OCI-LY7 (cell line): ENCODE data around the gene BRD7. TPM values are rescaled to one million over a fixed set of nuclear protein-coding genes. Genes with fewer than 3 reads are reported as not detected.

ENCODE experiments used
- BruUV-seq: library from RNA; stranded (reverse); fragments of 400-500 nt; replicated peaks from 2 replicates; lab custom pipeline; 2021; lab: Mats Ljungman, UMichigan
- CTCF ChIA-PET: fragments of 300-600 bp; sonication (Branson Sonifier 250); formaldehyde crosslinking; loops from one replicate; lab custom pipeline; 2022; ENCODE audit warnings: antibody characterized with exemption; ENCODE audit not compliant: unreplicated experiment; lab: Charles Lee
- POLR2A ChIA-PET: fragments of 300-600 bp; sonication (Branson Sonifier 250); formaldehyde crosslinking; loops from one replicate; lab custom pipeline; 2022; ENCODE audit warnings: antibody characterized with exemption; lab: Charles Lee
- DNase-seq: peaks from one replicate; pipeline ENCODE4 v3.0.0-alpha.2; 2015; ENCODE audit warnings: low spot score
- H2AFZ ChIP-seq: fragments of 200-600 bp; sonication (generic), shearing (Covaris generic); 2 replicates; pipeline ENCODE4 v1.6.1; 2014; ENCODE audit warnings: mild to moderate bottlenecking, antibody characterized with exemption, low read length, moderate library complexity
- H3K27ac ChIP-seq: fragments of 200-600 bp; sonication (generic); 2 replicates; pipeline ENCODE4 v1.5.1; 2014; ENCODE audit warnings: mixed run types, low read depth, mild to moderate bottlenecking, moderate library complexity, low read length, inconsistent platforms; ENCODE audit not compliant: poor library complexity, severe bottlenecking
- H3K36me3 ChIP-seq: fragments of 200-600 bp; sonication (generic); 2 replicates; pipeline ENCODE4 v1.6.1; 2014; ENCODE audit warnings: mild to moderate bottlenecking, antibody characterized with exemption, low read length, moderate library complexity, mixed read lengths; ENCODE audit not compliant: insufficient read depth
- H3K4me1 ChIP-seq: fragments of 200-600 bp; sonication (generic); 2 replicates; pipeline ENCODE4 v1.5.1; 2014; ENCODE audit warnings: mild to moderate bottlenecking, low read length; ENCODE audit not compliant: insufficient read depth, poor library complexity, severe bottlenecking
- H3K4me2 ChIP-seq: fragments of 200-600 bp; sonication (generic); 2 replicates; pipeline ENCODE4 v1.6.1; 2014; ENCODE audit warnings: mild to moderate bottlenecking, low read length
- H3K4me3 ChIP-seq: fragments of 200-600 bp; sonication (generic); 2 replicates; pipeline ENCODE4 v1.5.1; 2014; ENCODE audit warnings: mild to moderate bottlenecking, low read depth, low read length; ENCODE audit not compliant: poor library complexity, severe bottlenecking
- H3K79me2 ChIP-seq: fragments of 200-600 bp; sonication (generic); 2 replicates; pipeline ENCODE4 v1.6.1; 2016; ENCODE audit warnings: low read depth, mild to moderate bottlenecking, low read length, moderate library complexity, mixed read lengths; ENCODE audit not compliant: insufficient read depth
- H3K9me2 ChIP-seq: fragments of 200-600 bp; sonication (generic); 2 replicates; pipeline ENCODE4 v1.6.1; 2016; ENCODE audit warnings: mild to moderate bottlenecking, low read length, mixed read lengths; ENCODE audit not compliant: insufficient read depth
- H3K9me3 ChIP-seq: fragments of 200-600 bp; sonication (generic); 2 replicates; pipeline ENCODE4 v1.6.1; 2014; ENCODE audit warnings: mild to moderate bottlenecking, mixed run types, low read length, mixed read lengths
- H4K20me1 ChIP-seq: fragments of 200-600 bp; sonication (generic); 2 replicates; pipeline ENCODE4 v1.6.1; 2014; ENCODE audit warnings: mild to moderate bottlenecking, antibody characterized with exemption, low read length, moderate library complexity, mixed read lengths; ENCODE audit not compliant: insufficient read depth
- EZH2phosphoT487 ChIP-seq: fragments of 200-600 bp; sonication (generic); IDR thresholded peaks from 2 replicates; pipeline ENCODE4 v1.6.1; 2018; ENCODE audit warnings: low read depth, borderline replicate concordance, mild to moderate bottlenecking, mixed run types, antibody characterized with exemption, low read length, moderate library complexity, mixed read lengths
- intact Hi-C: fragments of 100-400 bp; cut with micrococcal nuclease; formaldehyde crosslinking; loops from one replicate; pipeline ENCODE4 v1.10.0; 2022; ENCODE audit not compliant: unreplicated experiment
- total RNA-seq, 2 experiments: library from RNA; depleted of rRNA in 1 of 2; stranded (reverse); fragments of >200 nt in 1 of 2; shearing (Covaris generic) in 1 of 2; gene quantifications; 2 replicates each; pipeline ENCODE4 v1.2.3, GENCODE V29; 2014 to 2022
- TF ChIP-seq, protein P1 (sequence below): fragments of 200-600 bp; sonication (generic); conservative IDR thresholded peaks from 2 replicates; pipeline ENCODE4 v1.5.1; 2014; ENCODE audit warnings: mild to moderate bottlenecking, antibody characterized with exemption, low read length, moderate library complexity, mixed read lengths

Gene BRD7
- total RNA-seq, 2 experiments from 2014 or later: 78.5 to 105 TPM

DNA sequence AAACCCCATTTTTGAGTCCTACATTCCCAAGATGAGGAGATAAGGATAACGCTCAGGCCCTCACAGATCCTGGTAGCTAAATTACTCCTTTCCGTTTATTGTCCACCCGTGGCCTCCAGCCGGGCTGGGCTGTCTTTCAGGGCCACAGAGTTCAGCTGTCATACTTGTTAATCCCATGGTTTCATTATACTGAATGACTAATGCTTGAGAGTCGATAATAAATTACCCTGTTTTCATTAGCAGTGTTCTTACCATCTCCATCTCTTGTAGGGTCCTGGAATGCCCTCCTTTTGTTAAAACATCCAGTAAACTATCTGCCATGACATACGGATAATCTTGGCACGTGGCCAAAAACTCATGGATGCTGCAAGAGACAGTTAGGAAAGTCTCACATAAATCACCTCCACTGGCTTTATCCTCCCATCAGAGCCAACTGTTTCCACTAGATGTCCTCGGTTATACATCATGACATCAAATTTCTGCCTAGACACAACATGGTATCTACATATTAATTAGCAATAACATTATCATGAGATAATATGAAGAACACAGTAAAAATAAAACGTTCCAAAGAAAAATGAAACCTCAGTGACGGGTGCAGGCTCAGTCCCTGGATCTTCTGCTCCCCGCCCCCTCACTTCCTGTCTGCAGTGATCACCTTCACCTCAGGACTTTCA lies 45.3 kb downstream of the BRD7 start:
- no peak overlapping the region for H3K4me3 ChIP-seq
- H3K9me3 ChIP-seq: no peaks in the 10 kb centered on the region
- intact Hi-C loops: loop anchor here (10.0 kb wide), 2 partner anchors 69 to 249 kb away; no protein-coding TSS in a partner anchor
- H2AFZ ChIP-seq: no peak overlapping the region
- H3K4me1 ChIP-seq: peaks cover 6% of the 10 kb centered on the region
- CTCF ChIA-PET: no interaction called here
- BruUV-seq: no TSS peak
- no peaks in the 10 kb centered on the region for H4K20me1 ChIP-seq
- peaks cover 97% of the 10 kb centered on the region for H3K36me3 ChIP-seq
- H3K27ac ChIP-seq: no peak overlapping the region
- TF ChIP-seq EZH2phosphoT487: no peak
- TF ChIP-seq, protein P1, sequence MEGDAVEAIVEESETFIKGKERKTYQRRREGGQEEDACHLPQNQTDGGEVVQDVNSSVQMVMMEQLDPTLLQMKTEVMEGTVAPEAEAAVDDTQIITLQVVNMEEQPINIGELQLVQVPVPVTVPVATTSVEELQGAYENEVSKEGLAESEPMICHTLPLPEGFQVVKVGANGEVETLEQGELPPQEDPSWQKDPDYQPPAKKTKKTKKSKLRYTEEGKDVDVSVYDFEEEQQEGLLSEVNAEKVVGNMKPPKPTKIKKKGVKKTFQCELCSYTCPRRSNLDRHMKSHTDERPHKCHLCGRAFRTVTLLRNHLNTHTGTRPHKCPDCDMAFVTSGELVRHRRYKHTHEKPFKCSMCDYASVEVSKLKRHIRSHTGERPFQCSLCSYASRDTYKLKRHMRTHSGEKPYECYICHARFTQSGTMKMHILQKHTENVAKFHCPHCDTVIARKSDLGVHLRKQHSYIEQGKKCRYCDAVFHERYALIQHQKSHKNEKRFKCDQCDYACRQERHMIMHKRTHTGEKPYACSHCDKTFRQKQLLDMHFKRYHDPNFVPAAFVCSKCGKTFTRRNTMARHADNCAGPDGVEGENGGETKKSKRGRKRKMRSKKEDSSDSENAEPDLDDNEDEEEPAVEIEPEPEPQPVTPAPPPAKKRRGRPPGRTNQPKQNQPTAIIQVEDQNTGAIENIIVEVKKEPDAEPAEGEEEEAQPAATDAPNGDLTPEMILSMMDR: peak; percentile 64
- H3K79me2 ChIP-seq: no peaks in the 10 kb centered on the region
- POLR2A ChIA-PET: interaction anchor here (0.6 kb wide), 1 partner anchor 270 kb away, joined by 3 read pairs; no protein-coding TSS in a partner anchor
- no peak for DNase-seq
- H3K4me2 ChIP-seq: no peak overlapping the region
- H3K9me2 ChIP-seq: no peaks in the 10 kb centered on the region

DNA sequence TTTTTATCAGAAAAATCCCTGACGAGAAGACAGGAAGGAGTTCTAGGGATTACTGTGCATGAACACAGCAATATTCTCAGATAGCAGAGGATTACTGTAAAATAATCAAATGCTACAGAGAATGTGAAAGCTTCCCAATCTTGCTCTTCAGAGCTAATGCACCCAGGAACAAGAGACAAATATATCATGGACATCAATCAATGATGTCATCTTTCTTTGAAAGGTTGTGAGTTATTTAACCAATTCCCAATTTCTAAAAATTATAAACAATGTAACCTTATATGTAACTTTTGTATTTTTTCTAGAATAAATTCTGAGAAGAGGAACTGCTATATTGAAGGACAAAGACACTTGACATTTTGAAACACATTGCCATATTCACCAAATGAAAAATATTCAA lies 46.5 kb downstream of the BRD7 start:
- POLR2A ChIA-PET: interaction anchor here (0.5 to 1.2 kb wide), 3 partner anchors 32 to 54 kb away, joined by 3 to 4 read pairs (median 3); no protein-coding TSS in a partner anchor
- CTCF ChIA-PET: no interaction called here
- peaks cover 97% of the 10 kb centered on the region for H3K36me3 ChIP-seq
- no peak overlapping the region for H3K27ac ChIP-seq
- no peaks in the 10 kb centered on the region for H3K9me2 ChIP-seq
- BruUV-seq: no TSS peak
- H3K9me3 ChIP-seq: no peaks in the 10 kb centered on the region
- H3K4me1 ChIP-seq: peaks cover 3% of the 10 kb centered on the region
- DNase-seq: no peak
- intact Hi-C loops: loop anchor here (10.0 kb wide), 2 partner anchors 68 to 248 kb away; no protein-coding TSS in a partner anchor
- no peak overlapping the region for H3K4me3 ChIP-seq
- H4K20me1 ChIP-seq: no peaks in the 10 kb centered on the region
- TF ChIP-seq, protein P1: no peak
- no peak for TF ChIP-seq EZH2phosphoT487
- no peak overlapping the region for H3K4me2 ChIP-seq
- no peaks in the 10 kb centered on the region for H3K79me2 ChIP-seq
- H2AFZ ChIP-seq: no peak overlapping the region

DNA sequence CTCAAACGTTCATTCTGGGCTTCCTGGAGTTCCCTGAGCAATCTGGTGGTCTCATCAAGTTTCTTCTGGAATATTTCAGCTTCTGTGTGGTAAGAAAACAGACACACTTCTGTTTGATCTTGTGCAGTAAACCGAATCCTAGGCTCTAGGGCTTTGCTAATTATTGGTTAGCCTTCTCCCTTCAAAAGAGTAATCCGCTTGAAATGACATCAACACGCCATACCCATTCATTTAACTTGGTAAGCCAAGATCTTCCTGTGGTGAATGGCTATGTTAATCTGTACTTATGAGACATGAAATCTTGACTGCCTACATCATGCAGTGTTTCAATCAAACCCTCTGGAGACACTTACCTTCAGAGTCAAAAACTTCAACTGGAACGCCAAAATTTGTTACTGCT lies 48.5 kb downstream of the BRD7 start:
- no peaks in the 10 kb centered on the region for H3K9me3 ChIP-seq
- no peak for TF ChIP-seq EZH2phosphoT487
- TF ChIP-seq, protein P1: no peak

More for the DNA sequence above, 48.5 kb downstream of the BRD7 start:
- Histone ChIP-seq H3K9me2 (no peaks in the 10 kb centered on the region), H2AFZ (no peak overlapping the region), H4K20me1 (no peaks in the 10 kb centered on the region), H3K4me3 (no peak overlapping the region), H3K27ac (no peak overlapping the region), H3K4me1 (no peaks in the 10 kb centered on the region), H3K4me2 (no peak overlapping the region), H3K79me2 (no peaks in the 10 kb centered on the region), H3K36me3 (peaks cover 98% of the 10 kb centered on the region)
- ChIA-PET CTCF (no interaction called here), POLR2A (no interaction called here)
- intact Hi-C loops: loop anchor here (10.0 kb wide), 2 partner anchors 66 to 246 kb away; no protein-coding TSS in a partner anchor
- no peak for DNase-seq
- BruUV-seq: no TSS peak
